T-cell (primary cell): Measurements from ENCODE around the gene CFAP46. TPM values are rescaled to one million over a fixed set of nuclear protein-coding genes. Genes with fewer than 3 reads are reported as not detected.

Experiments
- ATAC-seq, 4 experiments: fragments of 200-7000 bp in 3 of 4; fragments of 150-1000 bp in 1 of 4; cut with Tn5 transposase; replicated peaks in 1 of 4; 1 replicate in 3 of 4; 2 replicates in 1 of 4; pipeline ENCODE4 v1.10.0; 2021; ENCODE audit warnings: moderate library complexity in 3 of 4, mild to moderate bottlenecking in 2 of 4, moderate number of reproducible peaks in 1 of 4
- CTCF ChIA-PET, 2 donors: fragments of 300-600 bp; sonication (Branson Sonifier 250); formaldehyde crosslinking; loops; one replicate each; lab custom pipeline; 2022; ENCODE audit warnings: antibody characterized with exemption in 2 of 2; lab: Charles Lee
- POLR2A ChIA-PET, 2 donors: fragments of 300-600 bp; sonication (Branson Sonifier 250); formaldehyde crosslinking; loops; one replicate each; lab custom pipeline; 2022; ENCODE audit warnings: antibody characterized with exemption in 2 of 2; lab: Charles Lee
- DNase-seq, 35 experiments: peaks; one replicate each; pipeline versions ENCODE4 v3.0.0 to v3.0.0-alpha.2; 2013 to 2023
- H3K27ac ChIP-seq: one replicate; pipeline ENCODE4 v1.5.1; 2013; ENCODE audit warnings: low read length
- H3K27me3 ChIP-seq, 2 experiments: replicated peaks in 1 of 2; 1 replicate in 1 of 2; 2 replicates in 1 of 2; pipeline versions ENCODE4 v1.6.1 to v1.7.0; 2013; ENCODE audit warnings: low read length in 1 of 2, mixed read lengths in 1 of 2; ENCODE audit not compliant: control insufficient read depth in 2 of 2, insufficient read depth in 2 of 2; ENCODE audit errors: extremely low read depth in 1 of 2
- H3K36me3 ChIP-seq, 2 donors: 1 replicate in 1 of 2; 2 replicates in 1 of 2; pipeline versions ENCODE4 v1.6.1 to v1.7.0; 2013; ENCODE audit warnings: low read length in 1 of 2; ENCODE audit not compliant: control insufficient read depth in 2 of 2, insufficient read depth in 1 of 2; ENCODE audit errors: extremely low read depth in 1 of 2
- H3K4me1 ChIP-seq, 2 experiments: 1 replicate in 1 of 2; 2 replicates in 1 of 2; pipeline versions ENCODE4 v1.6.1 to v1.7.0; 2013; ENCODE audit warnings: low read length in 2 of 2, mixed read lengths in 1 of 2; ENCODE audit not compliant: insufficient read depth in 2 of 2, control insufficient read depth in 1 of 2; ENCODE audit errors: extremely low read depth in 1 of 2
- H3K4me3 ChIP-seq, 2 donors: 1 replicate in 1 of 2; 2 replicates in 1 of 2; pipeline versions ENCODE4 v1.5.1 to v1.7.0; 2013; ENCODE audit warnings: mild to moderate bottlenecking in 2 of 2, low read length in 1 of 2, moderate library complexity in 1 of 2; ENCODE audit not compliant: control insufficient read depth in 1 of 2; ENCODE audit errors: extremely low read depth in 1 of 2
- H3K9me3 ChIP-seq: 2 replicates; pipeline ENCODE4 v1.7.0; 2013
- H3K27ac Mint-ChIP-seq, 2 donors: one replicate each; pipeline ENCODE4 v1.8.0; 2020 to 2021; ENCODE audit warnings: mild to moderate bottlenecking in 2 of 2, mixed read lengths in 2 of 2
- H3K27me3 Mint-ChIP-seq, 2 donors: one replicate each; pipeline ENCODE4 v1.8.0; 2021 to 2022; ENCODE audit warnings: mixed read lengths in 2 of 2
- H3K36me3 Mint-ChIP-seq: one replicate; pipeline ENCODE4 v1.8.0; 2021; ENCODE audit warnings: mixed read lengths
- H3K4me1 Mint-ChIP-seq, 3 donors: one replicate each; pipeline ENCODE4 v1.8.0; 2020 to 2022; ENCODE audit warnings: mixed read lengths in 3 of 3, mild to moderate bottlenecking in 1 of 3
- H3K4me3 Mint-ChIP-seq, 3 donors: one replicate each; pipeline ENCODE4 v1.8.0; 2020 to 2022; ENCODE audit warnings: mild to moderate bottlenecking in 3 of 3, mixed read lengths in 3 of 3, moderate library complexity in 3 of 3
- H3K9me3 Mint-ChIP-seq, 3 donors: one replicate each; pipeline ENCODE4 v1.8.0; 2020 to 2022; ENCODE audit warnings: mixed read lengths in 3 of 3
- WGBS: methylation state at CpG from one replicate; pipeline ENCODE4 v1.1.5; 2013; ENCODE audit warnings: missing lambda C conversion rate; ENCODE audit not compliant: insufficient coverage; 5-methylcytosine and 5-hydroxymethylcytosine counted together
- total RNA-seq, 35 experiments: library from RNA in 6 of 35; stranded (reverse) in 6 of 35; fragments of 120-200 nt in 1 of 35; gene quantifications; one replicate each; pipeline versions ENCODE4 v1.2.1 to v1.2.4 and lab custom pipeline; 2013 to 2026

CFAP46 gene
- total RNA-seq, 5 donors from 2014 or later (not counting 1 experiment from before 2014, with no cell fraction given): not detected

DNA sequence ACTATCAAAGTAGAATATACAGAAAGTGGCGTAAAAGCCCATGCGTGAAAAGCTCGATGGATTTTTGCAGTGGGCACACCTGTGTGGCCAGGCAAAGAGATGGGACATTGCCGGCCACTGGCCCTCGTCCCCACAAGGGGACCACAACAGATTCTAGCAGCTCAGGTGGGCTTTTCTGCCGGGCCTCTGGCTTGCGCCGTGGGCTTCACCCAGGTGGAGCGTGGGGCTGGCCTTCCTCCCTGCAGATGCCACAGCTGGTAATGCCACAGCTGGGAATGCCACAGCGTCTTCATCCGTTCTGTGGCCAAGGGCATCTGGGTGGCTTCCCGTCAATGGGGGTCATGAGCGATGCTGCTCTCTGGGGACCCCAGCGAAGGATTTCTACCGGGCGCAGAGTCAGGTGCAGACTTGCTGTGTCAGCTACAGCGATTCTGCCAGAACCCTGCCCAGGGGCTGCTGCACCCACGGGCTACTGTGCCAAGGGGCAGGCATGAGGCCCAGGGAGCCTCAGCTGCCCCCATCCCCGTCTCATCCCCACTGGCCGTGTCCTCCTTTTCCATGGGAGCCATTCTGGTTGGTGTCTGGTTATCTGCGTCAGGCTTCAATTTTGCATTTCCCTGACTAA lies 103.9 kb downstream of the CFAP46 start:
- ChIA-PET CTCF (no interaction called here), POLR2A (no interaction called here)
- Histone ChIP-seq H3K36me3 (no peaks in the 10 kb centered on the region), H3K4me3 (no peak overlapping the region), H3K4me1 (peaks cover 0 to 6% of the 10 kb centered on the region in 2 experiments), H3K27ac (no peak overlapping the region), H3K27me3 (peaks cover 0 to 41% of the 10 kb centered on the region in 2 experiments), H3K9me3 (no peaks in the 10 kb centered on the region)
- Mint-ChIP-seq H3K4me1 (peaks cover 0 to 1% (median 1%) of the 10 kb centered on the region in 3 donors), H3K36me3 (no peaks in the 10 kb centered on the region), H3K27me3 (peaks cover 3 to 4% of the 10 kb centered on the region in 2 donors), H3K9me3 (peaks cover 5 to 13% (median 7%) of the 10 kb centered on the region in 3 donors), H3K27ac (no peak overlapping the region), H3K4me3 (no peak overlapping the region)
- WGBS: 86% methylated on average over 21 of the region's 21 CpGs
- DNase-seq: peak in 2 of 35 experiments; percentile 10 to 22
- ATAC-seq: no peak

DNA sequence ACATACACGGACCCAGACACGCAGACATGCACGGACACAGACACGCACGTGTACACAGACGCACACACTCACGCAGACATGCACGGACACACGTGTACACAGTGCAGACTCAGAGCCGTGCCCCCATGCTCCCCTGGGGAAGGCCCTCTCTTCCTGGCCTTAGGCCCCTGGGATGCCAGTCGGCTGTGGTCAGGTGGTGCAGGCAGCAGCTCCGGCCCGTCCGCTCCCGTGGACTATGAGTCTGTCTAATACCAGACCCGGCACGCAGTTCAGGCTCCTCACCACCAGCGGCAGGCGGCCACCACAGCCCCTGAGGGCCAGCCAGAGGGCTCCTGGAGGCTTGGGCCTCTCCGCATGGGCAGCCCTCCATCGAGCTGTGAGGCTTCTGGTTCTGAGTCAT lies 104.5 kb downstream of the CFAP46 start:
- Histone ChIP-seq H3K27ac (no peak overlapping the region), H3K4me1 (peaks cover 0 to 6% of the 10 kb centered on the region in 2 experiments), H3K4me3 (no peak overlapping the region), H3K27me3 (peaks cover 0 to 43% of the 10 kb centered on the region in 2 experiments), H3K36me3 (no peaks in the 10 kb centered on the region), H3K9me3 (no peaks in the 10 kb centered on the region)
- ChIA-PET CTCF (no interaction called here), POLR2A (no interaction called here)
- DNase-seq (no peak), ATAC-seq (no peak)
- H3K36me3 Mint-ChIP-seq: no peaks in the 10 kb centered on the region
- peaks cover 0 to 1% (median 1%) of the 10 kb centered on the region in 3 donors for H3K4me1 Mint-ChIP-seq
- 97% methylated on average over 19 of the region's 21 CpGs for WGBS
- peaks cover 3 to 4% of the 10 kb centered on the region in 2 donors for H3K27me3 Mint-ChIP-seq
- no peak overlapping the region for H3K4me3 Mint-ChIP-seq
- H3K27ac Mint-ChIP-seq: no peak overlapping the region
- peaks cover 5 to 12% (median 7%) of the 10 kb centered on the region in 3 donors for H3K9me3 Mint-ChIP-seq

DNA sequence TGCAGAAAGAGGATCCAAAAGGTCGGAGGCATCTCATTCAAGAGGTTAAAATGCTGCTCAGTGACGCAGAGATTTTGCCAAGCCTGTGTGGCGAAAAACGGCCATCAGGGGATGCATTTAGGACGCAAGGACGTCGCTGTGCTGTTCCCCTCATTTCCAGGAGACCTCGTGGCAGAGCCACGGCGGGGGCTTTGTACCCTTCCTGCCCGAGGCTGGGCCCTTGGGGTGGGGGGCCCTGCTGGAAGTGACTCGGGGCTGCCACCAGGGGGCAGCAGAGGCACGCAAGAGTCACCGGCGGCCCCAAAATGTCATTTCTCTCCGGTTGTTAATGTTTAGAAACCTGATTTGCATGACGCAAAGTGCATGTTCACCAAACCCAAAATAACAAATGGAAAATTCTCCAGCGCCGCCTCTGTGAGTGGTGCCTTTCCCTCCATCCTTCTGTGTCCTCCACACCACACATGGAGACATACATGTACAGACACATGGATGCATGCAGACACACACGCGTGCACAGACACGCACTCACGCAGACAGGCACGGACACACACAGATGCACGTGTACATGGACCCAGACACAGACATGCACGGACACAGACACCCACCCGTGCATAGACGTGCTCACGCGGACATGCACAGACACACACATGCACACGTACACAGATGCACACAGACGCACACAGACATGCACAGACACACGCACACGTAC lies 105.4 kb downstream of the CFAP46 start:
- H3K4me1 ChIP-seq: peaks cover 0 to 6% of the 10 kb centered on the region in 2 experiments
- peak; percentile 31 to 52 (median 46) for ATAC-seq
- CTCF ChIA-PET: no interaction called here
- H3K4me3 ChIP-seq: no peak overlapping the region
- Mint-ChIP-seq H3K9me3 (peaks cover 1 to 3% (median 3%) of the 10 kb centered on the region in 3 donors), H3K4me1 (peaks cover 0 to 1% (median 1%) of the 10 kb centered on the region in 3 donors), H3K4me3 (no peak overlapping the region), H3K27ac (no peak overlapping the region), H3K27me3 (peaks cover 0 to under 1% of the 10 kb centered on the region in 2 donors), H3K36me3 (no peaks in the 10 kb centered on the region)
- POLR2A ChIA-PET: no interaction called here
- no peak overlapping the region for H3K27ac ChIP-seq
- peaks cover 0 to 49% of the 10 kb centered on the region in 2 experiments for H3K27me3 ChIP-seq
- no peaks in the 10 kb centered on the region for H3K9me3 ChIP-seq
- H3K36me3 ChIP-seq: no peaks in the 10 kb centered on the region
- 49% methylated on average over 34 of the region's 34 CpGs for WGBS
- peak in 28 of 35 experiments; percentile 5 to 71 (median 31) for DNase-seq

DNA sequence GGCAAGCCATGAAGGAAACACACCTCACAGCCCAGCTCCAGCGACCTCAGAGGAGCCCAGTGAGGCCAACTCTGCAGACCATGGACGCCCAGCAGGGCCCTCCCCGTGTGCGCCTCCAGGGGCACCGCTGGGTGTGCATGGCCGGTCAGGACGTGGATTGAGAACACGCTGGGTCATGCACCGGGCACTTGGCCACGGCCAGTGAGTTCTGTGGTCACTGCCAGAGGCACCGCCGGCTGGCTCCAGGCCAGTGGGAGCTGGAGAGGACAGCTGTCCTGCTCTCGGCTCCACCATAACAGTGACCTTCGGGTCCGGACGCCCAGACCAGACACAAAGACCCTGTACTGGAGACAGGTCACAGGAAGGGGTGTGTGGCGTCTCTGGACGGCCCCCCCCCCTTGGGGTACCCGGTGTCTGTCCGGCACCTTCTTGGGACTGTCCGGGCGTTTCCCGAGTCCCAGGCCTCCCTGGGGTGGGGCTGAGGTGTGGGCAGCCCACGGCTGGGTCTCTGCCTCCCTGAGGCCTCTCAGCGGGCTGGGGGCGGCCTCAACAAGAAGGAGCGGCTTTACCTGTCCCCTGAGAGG lies 106.0 kb downstream of the CFAP46 start:
- H3K9me3 Mint-ChIP-seq: no peaks in the 10 kb centered on the region
- Histone ChIP-seq H3K36me3 (no peaks in the 10 kb centered on the region), H3K27ac (no peak overlapping the region), H3K9me3 (no peaks in the 10 kb centered on the region), H3K4me3 (no peak overlapping the region), H3K4me1 (peaks cover 0 to 6% of the 10 kb centered on the region in 2 experiments), H3K27me3 (peaks cover 0 to 43% of the 10 kb centered on the region in 2 experiments)
- POLR2A ChIA-PET: no interaction called here
- no peak overlapping the region for H3K4me3 Mint-ChIP-seq
- ATAC-seq (no peak), DNase-seq (peak in 1 of 35 experiments; percentile 10)
- CTCF ChIA-PET: no interaction called here
- peaks cover 0 to 1% (median 1%) of the 10 kb centered on the region in 3 donors for H3K4me1 Mint-ChIP-seq
- 80% methylated on average over 27 of the region's 27 CpGs for WGBS
- no peak overlapping the region for H3K27ac Mint-ChIP-seq
- H3K27me3 Mint-ChIP-seq: peaks cover 0 to 3% of the 10 kb centered on the region in 2 donors
- no peaks in the 10 kb centered on the region for H3K36me3 Mint-ChIP-seq

DNA sequence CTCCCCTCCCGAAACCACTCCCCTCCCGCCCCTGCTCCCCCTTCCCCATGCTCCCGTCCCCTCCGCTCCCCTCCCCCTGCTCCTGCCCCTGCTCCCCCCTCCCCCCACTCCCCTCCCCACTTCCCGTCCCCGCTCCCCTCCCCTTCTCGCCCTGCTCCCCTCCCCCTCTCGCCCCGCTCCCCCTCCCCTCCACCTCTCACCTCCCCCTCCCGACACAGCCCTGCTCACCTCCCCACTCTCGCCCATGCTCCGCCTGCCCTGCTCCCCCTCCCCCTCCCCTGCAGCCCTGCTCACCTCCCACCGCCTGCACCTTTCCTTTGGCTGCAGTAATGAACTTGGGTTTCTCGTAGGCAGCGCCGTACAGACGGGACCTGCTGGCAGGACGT lies 106.5 kb downstream of the CFAP46 start:
- Mint-ChIP-seq H3K4me3 (no peak overlapping the region), H3K36me3 (no peaks in the 10 kb centered on the region), H3K27ac (no peak overlapping the region), H3K4me1 (peaks cover 0 to 1% (median 1%) of the 10 kb centered on the region in 3 donors), H3K27me3 (peaks cover 0 to 3% of the 10 kb centered on the region in 2 donors), H3K9me3 (no peaks in the 10 kb centered on the region)
- Histone ChIP-seq H3K27ac (no peak overlapping the region), H3K36me3 (no peaks in the 10 kb centered on the region), H3K27me3 (peaks cover 0 to 42% of the 10 kb centered on the region in 2 experiments), H3K4me1 (peaks cover 0 to 6% of the 10 kb centered on the region in 2 experiments), H3K9me3 (no peaks in the 10 kb centered on the region), H3K4me3 (no peak overlapping the region)
- no peak for DNase-seq
- WGBS: 58% methylated on average over 8 of the region's 18 CpGs
- POLR2A ChIA-PET: no interaction called here
- no peak for ATAC-seq
- CTCF ChIA-PET: no interaction called here
